GM12872 (cell line): Measurements from ENCODE around the gene SLC17A9.

ENCODE experiments used
- CTCF ChIP-seq: IDR thresholded peaks from 3 replicates; pipeline ENCODE4 v1.5.1; 2011; ENCODE audit warnings: low read depth, mild to moderate bottlenecking, low read length, moderate library complexity; ENCODE audit not compliant: insufficient read depth

Gene SLC17A9

DNA sequence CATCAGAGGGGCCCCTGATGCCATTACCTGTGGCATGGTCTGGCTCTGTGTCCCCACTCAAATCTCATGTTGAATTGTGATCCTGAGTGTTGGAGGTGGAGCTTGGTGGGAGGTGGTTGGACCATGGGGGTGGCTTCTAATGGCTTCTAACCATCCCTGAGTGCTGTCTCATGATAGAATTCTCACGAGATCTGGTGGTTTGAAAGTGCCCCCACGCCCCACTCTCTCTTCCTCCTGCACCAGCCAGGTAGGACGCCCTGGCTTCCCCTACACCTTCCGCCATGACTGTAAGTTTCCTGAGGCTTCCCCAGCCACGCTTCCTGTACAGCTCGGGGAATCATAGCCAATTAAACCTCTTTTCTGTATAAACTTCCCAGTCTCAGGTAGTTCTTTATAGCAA, 39.4 kb downstream of the SLC17A9 start:
- no peak for TF ChIP-seq CTCF

DNA sequence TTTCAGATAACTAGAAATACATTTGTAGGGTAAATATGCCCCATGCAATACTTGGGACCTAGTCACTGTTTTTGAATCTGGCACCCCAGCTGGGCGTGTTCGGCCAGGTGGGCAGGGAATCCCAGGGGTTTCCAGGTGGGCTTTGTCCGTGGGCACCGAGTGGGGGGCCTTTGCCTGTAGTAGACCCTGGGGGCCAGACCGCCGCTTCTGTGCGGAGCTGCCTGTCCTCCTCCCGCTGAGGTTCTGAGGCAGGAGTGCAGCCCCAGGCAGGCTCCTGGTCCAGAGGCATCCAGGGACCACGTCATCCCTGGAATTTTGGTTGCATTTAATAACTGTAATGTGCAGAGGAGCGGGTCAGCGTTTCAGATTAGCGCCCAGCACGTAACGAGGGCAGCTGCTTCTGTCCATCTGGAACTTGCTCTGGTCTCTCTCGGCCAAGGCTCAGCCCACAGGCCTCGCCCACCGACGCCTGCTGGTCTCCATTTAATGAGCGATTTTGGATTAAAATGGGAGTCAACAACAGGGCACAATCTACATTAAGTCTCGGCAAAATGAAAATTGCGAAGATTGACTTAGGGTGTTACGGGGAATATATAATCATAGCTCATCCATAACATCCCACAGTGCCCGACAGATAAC, 41.5 kb downstream of the SLC17A9 start:
- no peak for TF ChIP-seq CTCF

DNA sequence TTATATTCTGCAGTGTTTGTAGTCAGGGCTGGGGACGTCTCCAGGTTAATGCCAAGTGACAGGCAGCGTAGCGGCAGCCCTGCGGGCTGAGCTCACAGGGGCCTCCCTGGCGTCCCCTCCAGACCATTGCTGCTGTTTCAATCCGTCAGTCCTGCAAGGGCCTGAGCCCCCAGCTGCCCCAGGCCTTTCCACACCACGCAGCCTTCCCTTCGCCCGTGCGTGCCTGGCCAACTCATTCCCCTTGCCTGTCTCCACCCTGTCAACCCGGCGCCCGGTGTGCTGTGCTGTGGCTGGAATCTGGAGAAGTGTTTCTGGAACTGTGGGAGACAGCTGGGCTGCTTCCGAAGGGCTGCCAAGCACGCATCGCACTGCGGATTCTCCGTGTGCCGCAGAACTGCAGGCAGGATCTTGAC, 42.4 kb downstream of the SLC17A9 start:
- TF ChIP-seq CTCF = no peak

GRCh38 chr20:62995481-62995880, 43.0 kb downstream of the SLC17A9 start:
- TF ChIP-seq CTCF = no peak

DNA sequence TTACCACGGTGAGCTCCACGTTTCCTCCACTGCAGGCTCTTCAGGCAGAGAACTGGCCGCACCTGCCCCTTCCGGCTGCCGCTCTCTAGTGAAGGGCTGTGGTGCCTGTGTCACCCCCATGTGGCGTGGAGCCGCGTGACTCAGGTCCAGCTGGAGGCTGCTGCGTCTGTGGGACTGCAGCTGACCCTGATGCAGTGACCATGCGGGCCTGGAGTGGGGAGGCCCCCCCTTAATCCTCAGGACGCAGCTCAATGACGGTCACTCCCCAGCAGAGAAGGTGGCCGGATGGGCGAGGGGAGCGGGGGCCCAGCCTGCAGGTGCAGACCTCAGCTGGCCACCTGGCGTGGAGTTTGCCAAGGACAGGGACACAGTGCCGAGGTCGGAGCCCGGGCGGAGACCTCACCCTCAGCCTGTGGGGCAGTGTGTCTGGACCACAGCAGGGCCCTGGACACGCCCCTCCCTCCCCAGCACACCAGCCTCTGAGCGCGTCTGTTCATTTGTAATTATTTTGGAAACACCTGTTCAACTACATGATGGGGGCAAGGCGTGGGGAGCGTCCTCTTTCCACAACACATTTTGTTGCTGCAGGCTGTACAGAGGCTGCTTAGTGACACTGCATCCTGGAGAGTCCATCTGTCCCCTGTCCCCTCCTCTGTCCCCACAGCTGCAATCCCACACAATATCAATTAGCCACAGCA, 43.5 kb downstream of the SLC17A9 start:
- TF ChIP-seq CTCF = no peak

DNA sequence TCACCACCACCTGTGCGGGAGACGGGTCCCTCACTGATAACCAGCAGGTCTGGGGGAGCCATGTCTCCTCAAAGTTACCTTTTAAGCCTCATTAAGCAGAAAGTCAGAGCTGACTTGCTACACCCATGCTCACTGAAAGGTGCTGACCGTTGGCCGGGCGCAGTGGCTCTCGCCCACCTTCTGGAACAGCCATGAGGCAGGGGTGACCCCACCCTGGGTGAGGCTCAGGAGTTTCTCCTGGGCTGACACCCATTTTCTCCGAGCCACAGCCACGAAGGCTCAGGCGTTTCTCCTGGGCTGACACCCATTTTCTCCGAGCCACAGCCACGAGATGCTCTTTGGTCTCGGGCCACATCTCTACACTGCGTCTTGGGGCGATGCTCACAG, 44.1 kb downstream of the SLC17A9 start:
- TF ChIP-seq CTCF = no peak

DNA sequence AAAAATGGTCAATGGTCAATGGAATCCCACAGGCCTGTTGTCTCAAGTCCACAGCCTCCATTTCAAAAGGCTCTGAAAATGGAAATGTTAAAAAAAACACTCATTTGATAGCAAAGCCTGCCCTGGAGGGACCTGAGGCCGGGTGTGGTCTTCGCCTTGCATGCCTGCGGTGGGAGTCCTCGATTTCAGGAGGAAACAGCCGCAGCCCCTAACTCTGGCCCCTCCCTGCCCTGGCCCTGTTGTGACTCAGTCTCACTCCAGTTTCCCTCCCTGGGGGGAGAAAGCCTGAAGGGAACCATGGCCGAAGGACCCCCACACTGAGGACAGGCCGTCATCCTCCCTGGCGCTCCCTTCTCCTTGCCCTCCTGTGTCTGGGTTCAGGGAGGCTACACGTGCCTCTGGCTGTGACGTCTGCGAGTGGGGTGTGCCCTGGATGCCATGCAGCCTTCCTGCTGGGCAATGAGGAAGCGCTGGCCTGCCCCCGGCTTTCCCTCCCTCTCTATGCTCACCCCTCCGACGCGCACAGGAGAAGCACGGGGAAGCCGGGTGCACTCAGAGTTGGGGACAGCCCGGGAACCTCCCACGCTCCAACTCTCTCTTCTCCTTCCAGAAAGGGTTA, 45.0 kb downstream of the SLC17A9 start:
- no peak for TF ChIP-seq CTCF
